HTR-8/SVneo (cell line): ENCODE measurements around the gene NKAIN2.
"Not testable (repeated sequence)": the region's sequence is repeated elsewhere in the genome, so short reads cannot be mapped to it uniquely, and the experiment has no call there.

Source experiments
- DNase-seq: peaks from one replicate; pipeline ENCODE4 v3.0.0; 2011; ENCODE audit warnings: low spot score, mixed read lengths; ENCODE audit not compliant: insufficient read length
- FAIRE-seq: peaks from 2 replicates; lab custom pipeline; 2011; peaks lifted over from hg19 to GRCh38; lab: Jason Lieb, UNC

The NKAIN2 gene

GRCh38 chr6:124371974-124372475 lies 568.4 kb downstream of the NKAIN2 start:
- no peak for FAIRE-seq

GRCh38 chr6:124373386-124373785 lies 569.7 kb downstream of the NKAIN2 start:
- no peak for FAIRE-seq
- no peak for DNase-seq

More at GRCh38 chr6:124371974-124372475, 568.4 kb downstream of the NKAIN2 start:
- DNase-seq = no peak

- DNase-seq = no peak
- no peak for FAIRE-seq
Observed at GRCh38 chr6:124389127-124389526, 585.5 kb downstream of the NKAIN2 start.

- FAIRE-seq (no peak), DNase-seq (no peak)
Observed at GRCh38 chr6:124393536-124393935, 589.9 kb downstream of the NKAIN2 start.

- FAIRE-seq (no peak), DNase-seq (no peak)
Observed at GRCh38 chr6:124396361-124396760, 592.7 kb downstream of the NKAIN2 start.

GRCh38 chr6:124400261-124400999 lies 596.8 kb downstream of the NKAIN2 start:
- DNase-seq (no peak), FAIRE-seq (no peak)

GRCh38 chr6:124410425-124410824 lies 606.8 kb downstream of the NKAIN2 start:
- not testable (repeated sequence) for DNase-seq, FAIRE-seq

GRCh38 chr6:124412657-124413056 lies 609.0 kb downstream of the NKAIN2 start:
- not testable (repeated sequence) for FAIRE-seq, DNase-seq

GRCh38 chr6:124420116-124420840 lies 616.6 kb downstream of the NKAIN2 start:
- DNase-seq = no peak
- no peak for FAIRE-seq

- FAIRE-seq = no peak
- DNase-seq = no peak
Observed at GRCh38 chr6:124423621-124424020, 620.0 kb downstream of the NKAIN2 start.

GRCh38 chr6:124430740-124431318 lies 627.2 kb downstream of the NKAIN2 start:
- no peak for DNase-seq
- FAIRE-seq = no peak

- no peak for FAIRE-seq
- no peak for DNase-seq
Observed at GRCh38 chr6:124432620-124433019, 629.0 kb downstream of the NKAIN2 start.

- DNase-seq = no peak
- no peak for FAIRE-seq
Observed at GRCh38 chr6:124433387-124434160, 629.9 kb downstream of the NKAIN2 start.

- DNase-seq = no peak
- no peak for FAIRE-seq
Observed at GRCh38 chr6:124434421-124434820, 630.8 kb downstream of the NKAIN2 start.

- no peak for FAIRE-seq
- no peak for DNase-seq
Observed at GRCh38 chr6:124436803-124437202, 633.1 kb downstream of the NKAIN2 start.

GRCh38 chr6:124438546-124439065 lies 634.9 kb downstream of the NKAIN2 start:
- FAIRE-seq = no peak

GRCh38 chr6:124441450-124441849 lies 637.8 kb downstream of the NKAIN2 start:
- FAIRE-seq (no peak), DNase-seq (no peak)

More at GRCh38 chr6:124438546-124439065, 634.9 kb downstream of the NKAIN2 start:
- DNase-seq = no peak

- FAIRE-seq = no peak
- DNase-seq = no peak
Observed at GRCh38 chr6:124443541-124443940, 639.9 kb downstream of the NKAIN2 start.

- no peak for FAIRE-seq
Observed at GRCh38 chr6:124445581-124445980, 641.9 kb downstream of the NKAIN2 start.

GRCh38 chr6:124446961-124447360 lies 643.3 kb downstream of the NKAIN2 start:
- FAIRE-seq = no peak
- DNase-seq = no peak

More at GRCh38 chr6:124445581-124445980, 641.9 kb downstream of the NKAIN2 start:
- no peak for DNase-seq
